Fibroblast of villous mesenchyme (primary cell): Measurements from ENCODE around the gene TBC1D22A. TPM values are rescaled to one million over a fixed set of nuclear protein-coding genes. Genes with fewer than 3 reads are reported as not detected.

Experiments used
- DNase-seq: peaks from one replicate; pipeline ENCODE4 v3.0.0-alpha.2; 2010; ENCODE audit warnings: low read depth
- H3K4me3 ChIP-seq: 2 replicates; pipeline ENCODE4 v1.5.1; 2011; ENCODE audit warnings: low read depth, mild to moderate bottlenecking, low read length
- total RNA-seq: library from RNA; depleted of rRNA; stranded (reverse); fragments of >200 nt; gene quantifications from 2 replicates; pipeline ENCODE4 v1.2.3, GENCODE V29; 2012
- TF ChIP-seq, protein P1 (sequence below): IDR thresholded peaks from 2 replicates; pipeline ENCODE4 v1.5.1; 2012; ENCODE audit warnings: low read depth, mild to moderate bottlenecking, low read length; ENCODE audit not compliant: insufficient read depth

The TBC1D22A gene
- total RNA-seq, 1 donor: 12.5 TPM

GRCh38 chr22:47089374-47089773, 326.9 kb downstream of the TBC1D22A start:
- TF ChIP-seq, protein P1, sequence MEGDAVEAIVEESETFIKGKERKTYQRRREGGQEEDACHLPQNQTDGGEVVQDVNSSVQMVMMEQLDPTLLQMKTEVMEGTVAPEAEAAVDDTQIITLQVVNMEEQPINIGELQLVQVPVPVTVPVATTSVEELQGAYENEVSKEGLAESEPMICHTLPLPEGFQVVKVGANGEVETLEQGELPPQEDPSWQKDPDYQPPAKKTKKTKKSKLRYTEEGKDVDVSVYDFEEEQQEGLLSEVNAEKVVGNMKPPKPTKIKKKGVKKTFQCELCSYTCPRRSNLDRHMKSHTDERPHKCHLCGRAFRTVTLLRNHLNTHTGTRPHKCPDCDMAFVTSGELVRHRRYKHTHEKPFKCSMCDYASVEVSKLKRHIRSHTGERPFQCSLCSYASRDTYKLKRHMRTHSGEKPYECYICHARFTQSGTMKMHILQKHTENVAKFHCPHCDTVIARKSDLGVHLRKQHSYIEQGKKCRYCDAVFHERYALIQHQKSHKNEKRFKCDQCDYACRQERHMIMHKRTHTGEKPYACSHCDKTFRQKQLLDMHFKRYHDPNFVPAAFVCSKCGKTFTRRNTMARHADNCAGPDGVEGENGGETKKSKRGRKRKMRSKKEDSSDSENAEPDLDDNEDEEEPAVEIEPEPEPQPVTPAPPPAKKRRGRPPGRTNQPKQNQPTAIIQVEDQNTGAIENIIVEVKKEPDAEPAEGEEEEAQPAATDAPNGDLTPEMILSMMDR: no peak
- H3K4me3 ChIP-seq: no peak overlapping the region
- no peak for DNase-seq

DNA sequence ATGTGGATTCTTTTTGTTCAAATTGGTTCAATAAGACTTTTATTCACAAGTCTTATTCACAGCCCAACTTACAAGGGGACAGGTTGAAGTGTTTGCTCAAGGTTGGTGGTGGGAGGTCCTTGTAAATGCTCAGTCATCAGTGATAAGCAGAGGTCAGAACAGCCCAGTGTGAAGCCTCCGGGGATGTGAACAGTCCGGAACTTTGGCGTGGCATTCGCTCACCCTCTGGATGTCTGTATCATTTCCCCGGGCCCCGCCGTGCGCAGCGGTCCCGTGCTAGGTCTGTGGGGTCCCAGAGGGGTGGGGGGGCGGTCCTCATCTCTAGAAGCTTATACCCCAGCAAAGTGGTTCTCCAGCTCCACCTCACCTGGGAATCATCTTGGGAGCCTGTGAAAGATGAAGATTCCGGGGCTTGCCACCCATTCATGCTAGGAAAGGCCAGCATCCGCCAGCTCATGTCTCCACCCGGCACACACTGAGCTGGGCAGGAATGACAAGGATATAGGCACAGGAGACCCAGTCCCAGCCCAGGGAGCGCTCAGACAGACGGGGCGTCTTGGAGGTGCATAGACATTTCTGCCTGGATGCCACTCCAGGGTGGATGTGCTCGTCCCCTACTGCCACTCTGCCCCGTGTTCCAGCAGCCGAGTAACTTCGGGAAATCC, 327.5 kb downstream of the TBC1D22A start:
- H3K4me3 ChIP-seq: no peak overlapping the region

GRCh38 chr22:47090591-47091245, 328.3 kb downstream of the TBC1D22A start:
- peak overlapping the region; percentile 65 for H3K4me3 ChIP-seq
- DNase-seq: peak; percentile 68
- TF ChIP-seq, protein P1: no peak

More for the DNA sequence above, 327.5 kb downstream of the TBC1D22A start:
- TF ChIP-seq, protein P1: no peak
- DNase-seq: no peak

DNA sequence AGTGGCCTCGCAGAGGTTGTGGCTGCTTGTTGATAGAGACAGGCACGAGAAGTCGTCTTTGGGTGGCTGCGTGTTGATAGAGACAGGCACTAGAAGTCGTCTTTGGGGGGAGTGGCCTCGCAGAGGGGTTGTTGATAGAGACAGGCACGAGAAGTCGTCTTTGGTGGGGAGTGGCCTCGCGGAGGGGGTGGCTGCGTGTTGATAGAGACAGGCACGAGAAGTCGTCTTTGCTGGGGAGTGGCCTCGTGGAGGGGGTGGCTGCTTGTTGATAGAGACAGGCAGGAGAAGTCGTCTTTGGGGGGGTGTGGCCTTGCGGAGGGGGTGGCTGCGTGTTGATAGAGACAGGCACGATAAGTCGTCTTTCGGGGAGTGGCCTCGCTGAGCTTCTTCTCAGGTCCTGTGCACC, 328.8 kb downstream of the TBC1D22A start:
- peak overlapping the region; percentile 65 for H3K4me3 ChIP-seq
- TF ChIP-seq, protein P1: no peak
- peak; percentile 44 for DNase-seq

GRCh38 chr22:47091921-47092700, 329.7 kb downstream of the TBC1D22A start:
- no peak overlapping the region for H3K4me3 ChIP-seq
- TF ChIP-seq, protein P1: no peak
- DNase-seq: no peak

GRCh38 chr22:47092896-47093311, 330.5 kb downstream of the TBC1D22A start:
- no peak overlapping the region for H3K4me3 ChIP-seq
- DNase-seq: peak; percentile 84
- TF ChIP-seq, protein P1: no peak
